Tibial nerve (tissue), 4 donors: ENCODE measurements around the gene UBE2N. TPM values are rescaled to one million over a fixed set of nuclear protein-coding genes. Genes with fewer than 3 reads are reported as not detected.
A peak's percentile ranks its signal among the peaks of the same experiment; 100 is the strongest.

Experiments
- DNase-seq, 2 donors: peaks; one replicate each; pipeline ENCODE4 v3.0.0-alpha.2; 2019; ENCODE audit warnings: low spot score in 2 of 2
- H3K27ac ChIP-seq, 4 donors: fragments of 200-600 bp; sonication (generic) in 3 of 4; one replicate each; pipeline ENCODE4 v1.5.1; 2017 to 2019; ENCODE audit warnings: mild to moderate bottlenecking in 1 of 4
- H3K27me3 ChIP-seq, 2 donors: fragments of 200-600 bp; sonication (generic) in 1 of 2; one replicate each; pipeline versions ENCODE4 v1.5.1 to v1.6.0; 2017 to 2019
- H3K36me3 ChIP-seq, 3 donors: fragments of 200-600 bp; sonication (generic); one replicate each; pipeline ENCODE4 v1.5.1; 2018 to 2019
- H3K4me1 ChIP-seq, 4 donors: fragments of 200-600 bp; sonication (generic) in 3 of 4; one replicate each; pipeline ENCODE4 v1.5.1; 2017 to 2019
- H3K4me3 ChIP-seq, 4 donors: fragments of 200-600 bp; sonication (generic) in 3 of 4; one replicate each; pipeline ENCODE4 v1.5.1; 2017 to 2019; ENCODE audit warnings: mild to moderate bottlenecking in 1 of 4, moderate library complexity in 1 of 4
- H3K9me3 ChIP-seq, 4 donors: fragments of 200-600 bp; sonication (generic) in 3 of 4; one replicate each; pipeline ENCODE4 v1.5.1; 2017 to 2019
- EP300 ChIP-seq, 2 donors: sonication (generic); formaldehyde crosslinking; IDR thresholded peaks; one replicate each; pipeline ENCODE4 v1.6.1; 2017; ENCODE audit warnings: antibody characterized with exemption in 2 of 2, mild to moderate bottlenecking in 1 of 2
- POLR2A ChIP-seq, 2 donors: fragments of 450-650 bp; IDR thresholded peaks; one replicate each; pipeline ENCODE4 v1.6.1; 2017; ENCODE audit warnings: antibody characterized with exemption in 2 of 2, mild to moderate bottlenecking in 2 of 2, moderate library complexity in 2 of 2
- WGBS, 2 donors: methylation state at CpG; one replicate each; pipeline ENCODE4 v1.1.5; 2018; 5-methylcytosine and 5-hydroxymethylcytosine counted together
- total RNA-seq, 4 donors: library from RNA; depleted of rRNA; stranded (reverse); fragments of >200 nt; gene quantifications; one replicate each; pipeline ENCODE4 v1.1.0, GENCODE V29; 2016
- TF ChIP-seq, protein P1 (sequence below), 5 experiments: fragments of 200-600 bp in 3 of 5; fragments of 450-650 bp in 2 of 5; sonication (generic) in 3 of 5; IDR thresholded peaks; one replicate each; pipeline ENCODE4 v1.5.1; 2016 to 2019; ENCODE audit warnings: antibody characterized with exemption in 5 of 5, mild to moderate bottlenecking in 3 of 5, moderate library complexity in 2 of 5

Gene UBE2N
- total RNA-seq, 4 donors from 2014 or later, result 20.8 to 31.0 (median 29.4) TPM

- TF ChIP-seq, protein P1, sequence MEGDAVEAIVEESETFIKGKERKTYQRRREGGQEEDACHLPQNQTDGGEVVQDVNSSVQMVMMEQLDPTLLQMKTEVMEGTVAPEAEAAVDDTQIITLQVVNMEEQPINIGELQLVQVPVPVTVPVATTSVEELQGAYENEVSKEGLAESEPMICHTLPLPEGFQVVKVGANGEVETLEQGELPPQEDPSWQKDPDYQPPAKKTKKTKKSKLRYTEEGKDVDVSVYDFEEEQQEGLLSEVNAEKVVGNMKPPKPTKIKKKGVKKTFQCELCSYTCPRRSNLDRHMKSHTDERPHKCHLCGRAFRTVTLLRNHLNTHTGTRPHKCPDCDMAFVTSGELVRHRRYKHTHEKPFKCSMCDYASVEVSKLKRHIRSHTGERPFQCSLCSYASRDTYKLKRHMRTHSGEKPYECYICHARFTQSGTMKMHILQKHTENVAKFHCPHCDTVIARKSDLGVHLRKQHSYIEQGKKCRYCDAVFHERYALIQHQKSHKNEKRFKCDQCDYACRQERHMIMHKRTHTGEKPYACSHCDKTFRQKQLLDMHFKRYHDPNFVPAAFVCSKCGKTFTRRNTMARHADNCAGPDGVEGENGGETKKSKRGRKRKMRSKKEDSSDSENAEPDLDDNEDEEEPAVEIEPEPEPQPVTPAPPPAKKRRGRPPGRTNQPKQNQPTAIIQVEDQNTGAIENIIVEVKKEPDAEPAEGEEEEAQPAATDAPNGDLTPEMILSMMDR (IDR thresholded peaks at IDR 0.05), result no peak
- peak; percentile 24 to 43 for TF ChIP-seq POLR2A (IDR thresholded peaks at IDR 0.05)
- TF ChIP-seq EP300 (IDR thresholded peaks at IDR 0.05), result peak in 1 of 2 donors; percentile 66
- Histone ChIP-seq H3K36me3 (no peaks in the 10 kb centered on the region), H3K27ac (peak overlapping the region; percentile 85 to 98 (median 90)), H3K27me3 (no peaks in the 10 kb centered on the region), H3K4me1 (peaks cover 0 to 53% (median 16%) of the 10 kb centered on the region in 4 donors), H3K4me3 (peak overlapping the region; percentile 33 to 91 (median 80)), H3K9me3 (no peaks in the 10 kb centered on the region)
- WGBS, 2 donors, result 48 to 59% methylated on average over 10 of the region's 10 CpGs
- peak in 1 of 2 donors; percentile 16 for DNase-seq
Measured at GRCh38 chr12:93376436-93377251, 65.1 kb downstream of the UBE2N start.

- H3K36me3 ChIP-seq, result no peaks in the 10 kb centered on the region
- no peaks in the 10 kb centered on the region for H3K9me3 ChIP-seq
- no peaks in the 10 kb centered on the region for H3K27me3 ChIP-seq
- WGBS, 2 donors, result 86 to 91% methylated on average over 6 of the region's 6 CpGs
- H3K27ac ChIP-seq, result peak overlapping the region; percentile 85 to 98 (median 90)
- no peak for DNase-seq
- TF ChIP-seq EP300 (IDR thresholded peaks at IDR 0.05) (no peak), POLR2A (IDR thresholded peaks at IDR 0.05) (no peak)
- TF ChIP-seq, protein P1 (IDR thresholded peaks at IDR 0.05), result no peak
- H3K4me1 ChIP-seq, result peaks cover 0 to 46% (median 9%) of the 10 kb centered on the region in 4 donors
- H3K4me3 ChIP-seq, result peak overlapping the region in 2 of 4 donors; percentile 5 to 70
Measured at GRCh38 chr12:93375906-93376305, 65.8 kb downstream of the UBE2N start.

DNA sequence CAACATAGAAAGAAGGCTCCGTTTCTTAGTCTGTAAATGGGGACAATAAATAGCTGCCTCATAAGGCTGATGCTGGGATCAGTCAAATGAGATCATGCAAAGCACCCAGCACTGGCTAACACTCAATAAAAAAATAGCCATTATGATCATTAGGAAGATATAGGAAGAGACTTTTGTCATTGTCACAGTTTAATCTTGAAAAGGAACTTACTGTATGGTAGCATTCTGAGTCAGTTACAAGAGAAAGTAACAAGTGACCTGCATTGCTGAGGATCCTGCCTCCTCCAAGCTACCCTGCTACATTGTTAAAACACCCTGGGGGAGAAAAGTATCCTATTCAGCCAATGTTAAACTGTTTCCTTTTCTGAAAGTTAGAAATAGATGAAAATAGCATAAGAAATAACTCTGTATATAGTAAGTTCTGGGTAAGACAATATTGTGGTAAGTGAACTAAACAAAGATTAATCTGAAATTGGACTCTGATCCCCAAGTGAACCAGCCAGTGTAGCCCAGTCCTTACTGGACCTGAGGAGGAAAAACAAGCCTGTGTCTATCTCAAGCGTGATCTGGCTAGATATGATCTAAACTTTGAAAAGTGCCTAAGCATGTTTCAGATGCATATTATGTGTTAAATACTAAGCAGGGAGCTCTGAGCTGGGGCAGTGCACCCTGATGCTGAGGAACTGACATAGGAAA is 67.6 kb downstream of the UBE2N start:
- no peak for DNase-seq
- Histone ChIP-seq H3K36me3 (no peaks in the 10 kb centered on the region), H3K9me3 (no peaks in the 10 kb centered on the region), H3K27me3 (no peaks in the 10 kb centered on the region), H3K27ac (peak overlapping the region in 1 of 4 donors; percentile 87), H3K4me3 (no peak overlapping the region), H3K4me1 (peaks cover 0 to 37% (median 9%) of the 10 kb centered on the region in 4 donors)
- TF ChIP-seq EP300 (IDR thresholded peaks at IDR 0.05), result no peak
- no peak for TF ChIP-seq POLR2A (IDR thresholded peaks at IDR 0.05)
- TF ChIP-seq, protein P1 (IDR thresholded peaks at IDR 0.05), result no peak
- WGBS, 2 donors, result 55 to 70% methylated on average over 2 of the region's 2 CpGs

GRCh38 chr12:93370947-93371346 is 70.8 kb downstream of the UBE2N start:
- no peaks in the 10 kb centered on the region for H3K9me3 ChIP-seq
- H3K27me3 ChIP-seq, result no peaks in the 10 kb centered on the region
- DNase-seq, result no peak
- WGBS, 2 donors, result 96 to 98% methylated on average over 6 of the region's 6 CpGs
- H3K4me3 ChIP-seq, result no peak overlapping the region
- H3K27ac ChIP-seq, result no peak overlapping the region
- H3K4me1 ChIP-seq, result peaks cover 0 to 21% (median 4%) of the 10 kb centered on the region in 4 donors
- TF ChIP-seq, protein P1 (IDR thresholded peaks at IDR 0.05), result no peak
- no peak for TF ChIP-seq POLR2A (IDR thresholded peaks at IDR 0.05)
- no peak for TF ChIP-seq EP300 (IDR thresholded peaks at IDR 0.05)
- no peaks in the 10 kb centered on the region for H3K36me3 ChIP-seq

DNA sequence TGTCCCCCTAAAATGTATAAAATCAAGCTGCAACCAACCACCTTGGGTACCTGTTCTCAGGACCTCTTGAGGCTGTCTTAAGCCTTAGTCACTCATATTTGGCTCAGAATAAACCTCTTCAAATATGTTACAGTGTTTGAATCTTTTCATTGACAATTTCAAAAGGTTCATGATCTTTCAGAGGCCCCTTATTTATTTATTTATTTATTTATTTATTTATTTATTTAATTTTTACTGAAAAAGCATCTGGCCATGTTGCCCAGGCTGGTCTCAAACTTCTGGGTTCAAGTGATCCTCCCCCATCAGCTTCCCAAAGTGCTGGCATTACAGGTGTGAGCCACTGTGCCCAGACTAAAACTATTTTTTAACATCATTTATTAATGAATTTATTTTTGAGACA is 72.2 kb downstream of the UBE2N start:
- DNase-seq, result no peak
- H3K27ac ChIP-seq, result no peak overlapping the region
- H3K36me3 ChIP-seq, result no peaks in the 10 kb centered on the region
- no peaks in the 10 kb centered on the region for H3K9me3 ChIP-seq
- no peak overlapping the region for H3K4me3 ChIP-seq
- TF ChIP-seq EP300 (IDR thresholded peaks at IDR 0.05) (no peak), POLR2A (IDR thresholded peaks at IDR 0.05) (no peak)
- TF ChIP-seq, protein P1 (IDR thresholded peaks at IDR 0.05), result no peak
- peaks cover 0 to 12% (median 2%) of the 10 kb centered on the region in 4 donors for H3K4me1 ChIP-seq
- H3K27me3 ChIP-seq, result no peaks in the 10 kb centered on the region
